Right renal pelvis (tissue), 4 donors: ENCODE measurements around the gene NECTIN4. TPM values are rescaled to one million over a fixed set of nuclear protein-coding genes. Genes with fewer than 3 reads are reported as not detected.

Source experiments
- DNase-seq, 4 donors: peaks; one replicate each; pipeline ENCODE4 v3.0.0-alpha.2; 2013; ENCODE audit warnings: low read depth in 4 of 4, low spot score in 3 of 4, missing footprints in 1 of 4
- polyA plus RNA-seq, 4 donors: library from polyadenylated mRNA; unstranded; fragments of 120-200 nt; gene quantifications; one replicate each; pipeline ENCODE4 v1.2.1, GENCODE V29; 2013; ENCODE audit not compliant: insufficient read length in 4 of 4

The NECTIN4 gene
- polyA plus RNA-seq, 4 donors = 1.9 to 4.9 (median 3.4) TPM

DNA sequence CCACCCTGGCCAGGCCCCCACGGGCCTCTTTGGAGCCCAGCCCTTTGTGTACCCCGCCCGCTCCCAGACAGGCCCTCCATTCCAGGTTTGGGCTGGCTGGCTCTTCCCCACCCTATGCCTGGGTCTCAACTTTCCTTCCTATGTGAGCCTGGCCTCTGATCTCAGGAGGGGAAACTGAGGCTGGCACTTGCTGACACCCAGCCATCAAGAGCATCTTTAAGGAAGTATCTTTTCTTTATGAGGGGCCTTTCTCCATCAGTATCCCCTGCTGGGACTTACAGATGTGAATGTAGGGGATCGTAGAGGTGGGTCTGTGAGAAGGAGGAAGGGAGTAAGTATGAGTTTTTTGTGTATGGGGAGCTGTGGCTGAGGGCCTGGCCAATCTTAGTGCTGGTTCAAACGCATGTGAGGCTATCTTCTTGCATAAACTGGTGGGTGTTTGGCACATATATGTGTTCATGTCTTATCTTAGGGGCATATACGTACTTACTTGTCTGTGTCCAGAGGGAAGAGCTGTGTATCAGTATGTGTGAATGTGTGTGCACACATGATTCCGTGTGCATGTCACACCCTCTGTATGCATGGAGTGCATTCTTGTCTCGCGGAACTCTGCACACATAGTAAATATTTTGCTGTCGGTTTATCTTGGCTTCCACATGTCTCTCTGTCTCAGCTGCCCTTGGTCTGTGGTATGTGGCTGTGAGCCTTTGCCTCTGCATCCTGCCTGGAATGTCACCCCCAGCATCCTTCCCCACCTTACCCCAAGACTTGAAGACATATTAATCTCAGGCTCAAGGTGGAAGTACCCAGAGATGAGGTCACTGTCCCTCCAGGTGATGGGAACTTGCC lies 5.4 kb downstream of the NECTIN4 start:
- no peak for DNase-seq

DNA sequence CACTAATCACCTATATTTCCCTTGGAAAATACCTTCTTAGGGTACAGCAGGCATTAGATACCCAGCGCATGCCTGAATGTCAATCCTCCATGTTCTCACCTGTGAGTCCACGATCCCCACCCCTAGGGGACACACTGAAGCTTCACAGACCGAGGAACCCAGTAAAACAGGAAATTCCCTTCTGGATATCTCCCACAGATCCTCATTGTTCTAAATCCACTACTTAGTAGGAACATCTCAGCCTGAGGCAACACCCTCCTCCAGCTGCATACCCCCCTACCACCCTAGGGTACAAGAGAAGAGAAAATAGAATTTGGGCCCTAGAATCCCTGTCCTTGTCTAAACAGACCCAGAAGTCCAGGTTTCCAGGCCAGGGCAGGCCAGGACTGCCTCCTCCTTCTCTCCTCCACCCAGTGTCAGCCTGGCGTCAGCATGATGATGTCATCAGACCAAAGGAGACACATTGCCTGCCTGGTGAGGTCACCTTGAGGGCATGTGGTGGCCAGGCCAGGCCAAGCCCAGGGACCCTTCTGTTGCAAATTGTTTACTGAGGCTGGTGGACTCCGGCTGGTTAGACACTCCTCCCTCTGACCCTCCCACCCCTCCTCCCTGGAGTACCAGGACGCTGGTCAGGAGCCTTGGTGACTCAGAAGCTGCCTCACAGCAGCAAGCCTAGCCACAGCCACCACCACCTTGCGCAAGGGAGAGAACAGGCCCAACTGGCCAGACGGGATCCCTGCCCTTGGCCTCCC lies 6.2 kb downstream of the NECTIN4 start:
- no peak for DNase-seq

- no peak for DNase-seq
Observed at GRCh38 chr1:161082483-161082882, 6.9 kb downstream of the NECTIN4 start.

DNA sequence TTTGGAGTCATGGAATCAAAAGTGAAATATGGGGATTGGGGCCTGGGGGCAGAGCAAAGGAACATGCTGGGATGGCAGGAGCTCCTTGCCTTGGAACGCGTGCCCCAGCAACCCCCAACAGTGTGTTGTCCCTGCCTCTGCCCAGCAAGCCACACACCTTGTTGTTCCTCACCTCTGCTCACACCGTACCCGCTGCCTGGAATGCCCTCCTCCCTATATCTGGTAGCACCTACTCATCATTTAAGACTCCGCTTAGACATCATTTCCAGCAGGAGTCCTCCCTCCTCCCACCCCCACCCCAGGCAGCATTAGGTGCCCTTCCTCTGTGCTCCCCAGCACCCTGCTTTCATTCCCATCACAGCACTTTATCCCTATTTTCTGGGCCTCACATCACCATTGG lies 7.8 kb downstream of the NECTIN4 start:
- DNase-seq = no peak

GRCh38 chr1:161080441-161081405 lies 8.6 kb downstream of the NECTIN4 start:
- DNase-seq = no peak

GRCh38 chr1:161079436-161080110 lies 9.8 kb downstream of the NECTIN4 start:
- no peak for DNase-seq

DNA sequence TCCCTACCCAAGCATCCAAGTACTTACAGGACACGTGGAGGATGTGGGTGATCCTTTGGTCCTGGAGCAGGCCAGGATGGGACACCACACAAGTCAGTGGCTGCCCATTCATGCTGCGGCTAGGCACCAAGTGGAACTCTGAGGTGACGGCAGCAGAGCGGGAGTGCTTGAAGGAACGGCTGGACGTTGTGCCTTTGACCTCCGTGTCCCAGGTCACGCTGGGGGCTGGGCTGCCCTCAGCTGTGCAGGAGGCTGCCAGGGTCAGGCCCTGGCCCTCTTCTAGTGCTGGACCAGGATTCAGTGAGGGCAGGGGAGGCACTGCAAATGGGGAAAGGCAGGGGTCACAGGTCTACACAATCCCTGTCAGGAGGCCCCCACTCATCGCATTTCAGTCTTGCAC lies 11.9 kb downstream of the NECTIN4 start:
- DNase-seq = no peak

GRCh38 chr1:161076410-161076809 lies 12.9 kb downstream of the NECTIN4 start:
- DNase-seq = no peak

GRCh38 chr1:161074676-161075368 lies 14.5 kb downstream of the NECTIN4 start:
- no peak for DNase-seq

GRCh38 chr1:161073474-161074121 lies 15.8 kb downstream of the NECTIN4 start:
- no peak for DNase-seq

GRCh38 chr1:161072751-161073449 lies 16.5 kb downstream of the NECTIN4 start:
- DNase-seq = no peak

- DNase-seq = no peak
Observed at GRCh38 chr1:161071886-161072371, 17.4 kb downstream of the NECTIN4 start.

GRCh38 chr1:161070761-161071160 lies 18.6 kb downstream of the NECTIN4 start:
- DNase-seq = no peak

DNA sequence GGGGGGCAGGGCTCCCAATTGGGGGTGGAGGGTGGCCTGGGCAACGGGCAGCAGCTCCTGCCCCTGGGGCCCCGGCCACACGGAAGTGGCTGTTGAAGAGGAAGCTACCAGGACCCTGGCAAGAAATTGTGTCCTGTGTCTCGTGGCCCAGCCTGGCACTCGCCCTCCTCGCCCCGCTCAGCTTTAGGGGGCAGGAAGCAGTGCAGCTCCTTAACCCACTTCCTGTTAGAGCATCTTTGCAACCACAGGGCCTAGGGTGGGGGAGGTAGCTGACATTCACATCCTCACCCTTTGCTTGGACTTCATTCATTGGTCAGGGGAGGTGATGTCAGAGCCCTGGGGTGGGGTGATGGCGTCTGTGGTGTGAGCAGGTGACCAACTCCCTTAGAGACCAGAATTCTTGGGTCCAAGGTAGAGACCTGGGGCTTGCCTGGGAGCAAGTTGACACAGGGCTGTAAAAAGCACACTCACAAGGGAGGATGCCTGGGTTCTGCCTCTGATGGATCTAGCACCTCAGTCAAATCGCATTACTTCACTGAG lies 19.6 kb downstream of the NECTIN4 start, which contains the start of gene ARHGAP30:
TSS of gene ARHGAP30 (minus strand) at position 161 of the 540 bp plus-strand sequence. CDS start 267 bp downstream, outside the sequence.
- DNase-seq = no peak

DNA sequence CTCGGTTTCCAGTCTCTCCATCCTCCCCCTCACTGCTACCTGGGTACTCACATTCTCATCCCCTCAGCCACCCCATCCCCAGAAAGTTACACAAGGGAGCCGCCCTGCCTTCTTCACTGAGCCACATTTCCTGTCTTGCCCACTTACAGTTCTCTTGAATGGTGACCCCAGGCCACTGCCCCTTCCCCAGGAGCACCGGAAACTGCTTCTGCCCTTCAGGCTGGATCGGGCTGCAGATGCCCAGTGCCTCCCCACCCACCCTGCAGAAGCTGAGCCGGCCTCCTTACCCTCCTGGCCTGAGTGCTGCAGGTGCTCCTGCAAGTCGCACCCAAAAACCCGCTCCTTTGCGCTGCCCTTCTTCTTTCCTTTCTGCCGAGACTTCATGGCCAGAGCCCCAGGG lies 20.1 kb downstream of the NECTIN4 start:
- no peak for DNase-seq

GRCh38 chr1:161068306-161069234 lies 20.8 kb downstream of the NECTIN4 start:
- DNase-seq = no peak

GRCh38 chr1:161066694-161067093 lies 22.7 kb downstream of the NECTIN4 start:
- DNase-seq = no peak
